HepG2 (cell line): ENCODE measurements around the gene SSBP4. TPM values are rescaled to one million over a fixed set of nuclear protein-coding genes. Genes with fewer than 3 reads are reported as not detected.

Experiments used
- CEBPB ChIP-seq: IDR thresholded peaks from 2 replicates; pipeline ENCODE4 v1.6.1; 2011; ENCODE audit warnings: low read depth, low read length, improper control_type of control experiment, borderline replicate concordance
- EHMT2 ChIP-seq: fragments of 200-600 bp; sonication (generic); IDR thresholded peaks from 2 replicates; pipeline ENCODE4 v1.7.0; 2017; ENCODE audit warnings: antibody characterized with exemption, low read depth, low read length, borderline replicate concordance
- FOSL2 ChIP-seq: sonication (generic); formaldehyde crosslinking; IDR thresholded peaks from 2 replicates; pipeline ENCODE4 v1.4.0; 2020; ENCODE audit warnings: missing genetic modification reagents
- JUNB ChIP-seq: sonication (generic); formaldehyde crosslinking; IDR thresholded peaks from 2 replicates; pipeline ENCODE4 v1.8.0; 2022; ENCODE audit warnings: missing genetic modification reagents, mild to moderate bottlenecking, borderline replicate concordance
- KAT7 ChIP-seq: IDR thresholded peaks from 2 replicates; pipeline ENCODE4 v1.6.1; 2018; ENCODE audit warnings: borderline replicate concordance, missing compliant biosample characterization
- MIER3 ChIP-seq: IDR thresholded peaks from 2 replicates; pipeline ENCODE4 v1.6.1; 2016; ENCODE audit warnings: missing compliant biosample characterization, borderline replicate concordance
- PAF1 ChIP-seq: IDR thresholded peaks from 2 replicates; pipeline ENCODE4 v1.6.1; 2016; ENCODE audit warnings: missing genetic modification reagents, missing compliant biosample characterization
- PHF20 ChIP-seq: sonication (generic); formaldehyde crosslinking; IDR thresholded peaks from 2 replicates; pipeline ENCODE4 v1.5.0; 2020; ENCODE audit warnings: mild to moderate bottlenecking, missing genetic modification reagents
- RBAK ChIP-seq: sonication (generic); formaldehyde crosslinking; IDR thresholded peaks from 2 replicates; pipeline ENCODE4 v1.5.1; 2020; ENCODE audit warnings: mild to moderate bottlenecking, missing genetic modification reagents
- TBX3 ChIP-seq: fragments of 450-650 bp; IDR thresholded peaks from 2 replicates; pipeline ENCODE4 v1.6.1; 2017; ENCODE audit warnings: antibody characterized with exemption, mild to moderate bottlenecking, inconsistent platforms, borderline replicate concordance
- UBTF ChIP-seq: sonication (generic); formaldehyde crosslinking; IDR thresholded peaks from 2 replicates; pipeline ENCODE4 v1.4.0; 2020; ENCODE audit warnings: mild to moderate bottlenecking, missing genetic modification reagents
- ZNF275 ChIP-seq: sonication (generic); formaldehyde crosslinking; IDR thresholded peaks from 2 replicates; pipeline ENCODE4 v1.8.0; 2022; ENCODE audit warnings: missing genetic modification reagents, mild to moderate bottlenecking, inconsistent platforms, borderline replicate concordance
- ZNF652 ChIP-seq: IDR thresholded peaks from 2 replicates; pipeline ENCODE4 v1.6.1; 2016; ENCODE audit warnings: low read depth, borderline replicate concordance
- polyA plus RNA-seq, 8 experiments: library from polyadenylated mRNA; depleted of rRNA in 3 of 8; stranded (reverse) in 7 of 8; unstranded in 1 of 8; fragments of >200 nt; fragmentation: Illumina TruSeq in 4 of 8; extraction: Trizol in 4 of 8; gene quantifications; 2 replicates each; pipeline versions ENCODE4 v1.2.1 to v1.2.3, GENCODE V29; 2011 to 2016; ENCODE audit warnings: low read depth in 4 of 8, missing spikeins in 1 of 8, mixed read lengths in 1 of 8; ENCODE audit not compliant: insufficient read depth in 1 of 8
- total RNA-seq, 5 experiments: library from RNA; depleted of rRNA; stranded (reverse); fragments of >200 nt; fragmentation: Illumina TruSeq; extraction: Trizol; gene quantifications; 2 replicates each; pipeline ENCODE4 v1.2.3, GENCODE V29; 2016; ENCODE audit warnings: low read depth in 1 of 5
- TF ChIP-seq, protein P1 (sequence below): IDR thresholded peaks from 2 replicates; pipeline ENCODE4 v1.6.1; 2016; ENCODE audit warnings: low read depth, control low read depth
- TF ChIP-seq, protein P2 (sequence below): sonication (generic); formaldehyde crosslinking; IDR thresholded peaks from 2 replicates; pipeline ENCODE4 v1.5.0; 2020; ENCODE audit warnings: mild to moderate bottlenecking, missing genetic modification reagents, borderline replicate concordance
- TF ChIP-seq, protein P3 (sequence below): sonication (generic); formaldehyde crosslinking; conservative IDR thresholded peaks from 2 replicates; pipeline ENCODE4 v1.8.0; 2022; ENCODE audit warnings: mild to moderate bottlenecking, moderate library complexity, missing genetic modification reagents
- TF ChIP-seq, protein P4 (sequence below): conservative IDR thresholded peaks from 2 replicates; pipeline ENCODE4 v1.6.1; 2018; ENCODE audit warnings: missing genetic modification reagents

The SSBP4 gene
- total and polyA plus RNA-seq, 2 of the 13 experiments (the other 11 are each of a cell fraction or from before 2014, with no cell fraction given), result 20.8 to 39.5 TPM

DNA sequence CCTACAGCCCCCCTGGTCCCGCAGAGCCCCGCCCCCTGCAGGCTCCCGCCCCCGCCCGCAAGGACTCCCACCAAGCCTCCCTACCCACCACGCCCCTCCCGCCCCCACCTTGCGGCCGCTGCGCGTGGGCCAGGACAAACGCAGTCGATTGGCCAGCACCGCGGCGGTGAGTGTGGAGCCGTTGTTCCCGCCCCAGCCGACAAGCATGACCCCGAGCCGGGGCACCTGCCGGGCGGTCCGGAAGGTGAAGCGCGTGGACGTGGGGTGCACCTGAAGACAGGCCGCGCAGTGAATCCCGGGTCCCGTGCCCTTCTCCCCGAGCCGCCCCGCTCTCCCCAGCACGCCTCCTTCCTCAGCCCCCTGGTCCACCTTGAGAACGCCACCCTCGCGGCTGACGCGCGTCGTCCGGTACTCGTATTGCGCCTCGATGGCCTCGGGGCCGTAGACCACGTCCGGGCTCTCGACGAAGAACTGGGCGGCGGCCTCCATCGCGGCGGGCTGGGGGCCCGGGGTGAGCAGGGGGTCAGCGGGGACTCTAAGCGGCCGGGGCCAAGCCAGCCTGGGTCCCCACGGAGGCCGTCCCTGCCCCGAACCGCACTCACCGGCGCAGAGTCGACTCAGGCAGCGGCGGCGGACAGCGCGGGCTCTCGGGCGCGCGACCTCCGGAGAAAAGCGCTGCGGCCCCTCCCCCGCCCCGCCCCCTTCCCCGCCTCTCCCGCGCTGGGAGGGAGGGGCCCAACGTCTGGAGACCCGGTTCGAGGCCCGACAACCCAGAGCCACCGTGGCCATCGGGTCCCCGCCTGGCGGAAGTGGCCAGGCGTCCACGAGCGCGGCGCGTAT lies 18.5 kb downstream of the SSBP4 start, which contains the start of gene ISYNA1 (continued):
- TF ChIP-seq UBTF (CRISPR knock-in tag), result no peak; the same call in 1 of the 2 replicates
- TF ChIP-seq KAT7 (CRISPR knock-in tag), result no peak
- TF ChIP-seq PAF1 (CRISPR knock-in tag), result no peak
- TF ChIP-seq, protein P1, sequence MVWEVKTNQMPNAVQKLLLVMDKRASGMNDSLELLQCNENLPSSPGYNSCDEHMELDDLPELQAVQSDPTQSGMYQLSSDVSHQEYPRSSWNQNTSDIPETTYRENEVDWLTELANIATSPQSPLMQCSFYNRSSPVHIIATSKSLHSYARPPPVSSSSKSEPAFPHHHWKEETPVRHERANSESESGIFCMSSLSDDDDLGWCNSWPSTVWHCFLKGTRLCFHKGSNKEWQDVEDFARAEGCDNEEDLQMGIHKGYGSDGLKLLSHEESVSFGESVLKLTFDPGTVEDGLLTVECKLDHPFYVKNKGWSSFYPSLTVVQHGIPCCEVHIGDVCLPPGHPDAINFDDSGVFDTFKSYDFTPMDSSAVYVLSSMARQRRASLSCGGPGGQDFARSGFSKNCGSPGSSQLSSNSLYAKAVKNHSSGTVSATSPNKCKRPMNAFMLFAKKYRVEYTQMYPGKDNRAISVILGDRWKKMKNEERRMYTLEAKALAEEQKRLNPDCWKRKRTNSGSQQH, result no peak
- TF ChIP-seq EHMT2, result no peak
- TF ChIP-seq TBX3, result no peak
- no peak for TF ChIP-seq FOSL2 (CRISPR knock-in tag)
- no peak for TF ChIP-seq ZNF652 (CRISPR knock-in tag)
- no peak for TF ChIP-seq MIER3
- TF ChIP-seq, protein P2, sequence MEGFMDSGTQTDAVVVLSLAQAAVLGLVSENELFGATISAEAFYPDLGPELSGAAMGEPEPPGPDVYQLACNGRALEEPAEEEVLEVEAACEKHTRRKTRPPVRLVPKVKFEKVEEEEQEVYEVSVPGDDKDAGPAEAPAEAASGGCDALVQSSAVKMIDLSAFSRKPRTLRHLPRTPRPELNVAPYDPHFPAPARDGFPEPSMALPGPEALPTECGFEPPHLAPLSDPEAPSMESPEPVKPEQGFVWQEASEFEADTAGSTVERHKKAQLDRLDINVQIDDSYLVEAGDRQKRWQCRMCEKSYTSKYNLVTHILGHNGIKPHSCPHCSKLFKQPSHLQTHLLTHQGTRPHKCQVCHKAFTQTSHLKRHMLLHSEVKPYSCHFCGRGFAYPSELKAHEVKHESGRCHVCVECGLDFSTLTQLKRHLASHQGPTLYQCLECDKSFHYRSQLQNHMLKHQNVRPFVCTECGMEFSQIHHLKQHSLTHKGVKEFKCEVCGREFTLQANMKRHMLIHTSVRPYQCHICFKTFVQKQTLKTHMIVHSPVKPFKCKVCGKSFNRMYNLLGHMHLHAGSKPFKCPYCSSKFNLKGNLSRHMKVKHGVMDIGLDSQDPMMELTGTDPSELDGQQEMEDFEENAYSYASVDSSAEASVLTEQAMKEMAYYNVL (CRISPR knock-in tag), result no peak
- TF ChIP-seq ZNF275 (CRISPR knock-in tag), result 0 out of 2 replicates have a peak, but pooled peaks have one; percentile 5
- no peak for TF ChIP-seq JUNB
- TF ChIP-seq PHF20 (CRISPR knock-in tag), result no peak
- TF ChIP-seq, protein P3, sequence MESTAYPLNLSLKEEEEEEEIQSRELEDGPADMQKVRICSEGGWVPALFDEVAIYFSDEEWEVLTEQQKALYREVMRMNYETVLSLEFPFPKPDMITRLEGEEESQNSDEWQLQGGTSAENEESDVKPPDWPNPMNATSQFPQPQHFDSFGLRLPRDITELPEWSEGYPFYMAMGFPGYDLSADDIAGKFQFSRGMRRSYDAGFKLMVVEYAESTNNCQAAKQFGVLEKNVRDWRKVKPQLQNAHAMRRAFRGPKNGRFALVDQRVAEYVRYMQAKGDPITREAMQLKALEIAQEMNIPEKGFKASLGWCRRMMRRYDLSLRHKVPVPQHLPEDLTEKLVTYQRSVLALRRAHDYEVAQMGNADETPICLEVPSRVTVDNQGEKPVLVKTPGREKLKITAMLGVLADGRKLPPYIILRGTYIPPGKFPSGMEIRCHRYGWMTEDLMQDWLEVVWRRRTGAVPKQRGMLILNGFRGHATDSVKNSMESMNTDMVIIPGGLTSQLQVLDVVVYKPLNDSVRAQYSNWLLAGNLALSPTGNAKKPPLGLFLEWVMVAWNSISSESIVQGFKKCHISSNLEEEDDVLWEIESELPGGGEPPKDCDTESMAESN, result peak; percentile 35; the same call in 1 of the 2 replicates
- TF ChIP-seq RBAK (CRISPR knock-in tag), result no peak
- TF ChIP-seq, protein P4, sequence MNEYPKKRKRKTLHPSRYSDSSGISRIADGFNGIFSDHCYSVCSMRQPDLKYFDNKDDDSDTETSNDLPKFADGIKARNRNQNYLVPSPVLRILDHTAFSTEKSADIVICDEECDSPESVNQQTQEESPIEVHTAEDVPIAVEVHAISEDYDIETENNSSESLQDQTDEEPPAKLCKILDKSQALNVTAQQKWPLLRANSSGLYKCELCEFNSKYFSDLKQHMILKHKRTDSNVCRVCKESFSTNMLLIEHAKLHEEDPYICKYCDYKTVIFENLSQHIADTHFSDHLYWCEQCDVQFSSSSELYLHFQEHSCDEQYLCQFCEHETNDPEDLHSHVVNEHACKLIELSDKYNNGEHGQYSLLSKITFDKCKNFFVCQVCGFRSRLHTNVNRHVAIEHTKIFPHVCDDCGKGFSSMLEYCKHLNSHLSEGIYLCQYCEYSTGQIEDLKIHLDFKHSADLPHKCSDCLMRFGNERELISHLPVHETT (CRISPR knock-in tag), result 0 out of 2 replicates have a peak, but pooled peaks have one; percentile 52
- no peak for TF ChIP-seq CEBPB
